ENCODE results near the gene PTPN18. TPM values are rescaled to one million over a fixed set of nuclear protein-coding genes. Genes with fewer than 3 reads are reported as not detected.

PTPN18 gene
- total and polyA plus RNA-seq, 2 experiments from 2014 or later = 27.6 to 36.3 TPM

GRCh38 chr2:130342020-130342532, 13.8 kb upstream of the PTPN18 start:
- peak; percentile 95 for DNase-seq (ENCODE audit: low read depth in 1 of 2, low spot score in 1 of 2)
- Histone ChIP-seq H3K4me3 (peak overlapping the region; percentile 55), H3K4me1 (ENCODE audit: low read depth) (peaks cover 10% of the 10 kb centered on the region), H3K9me3 (ENCODE audit: low read depth) (no peaks in the 10 kb centered on the region), H3K27me3 (no peaks in the 10 kb centered on the region), H3K36me3 (peaks cover 24% of the 10 kb centered on the region), H3K27ac (peak overlapping the region; percentile 71)
- no peak for TF ChIP-seq CTCF (IDR thresholded peaks at IDR 0.05; ENCODE audit: low read depth, low read length)

- DNase-seq (ENCODE audit: low read depth in 1 of 2, low spot score in 1 of 2) = peak; percentile 99 to 100
- H3K36me3 ChIP-seq = peaks cover 29% of the 10 kb centered on the region
- H3K9me3 ChIP-seq (ENCODE audit: low read depth) = no peaks in the 10 kb centered on the region
- no peaks in the 10 kb centered on the region for H3K27me3 ChIP-seq
- H3K4me1 ChIP-seq (ENCODE audit: low read depth) = peaks cover 8% of the 10 kb centered on the region
- H3K4me3 ChIP-seq = peak within 1 kb of the TSS; percentile 55
- TF ChIP-seq CTCF (IDR thresholded peaks at IDR 0.05; ENCODE audit: low read depth, low read length) = peak; percentile 43
- H3K27ac ChIP-seq = peak within 1 kb of the TSS; percentile 71
These were observed 13.2 kb upstream of the PTPN18 start, which contains the start of gene IMP4 for GRCh38 chr2:130342533-130343275. IMP4 (plus strand) TSS chr2:130342897; CDS start chr2:130342933, 36 bp downstream.

- H3K4me1 ChIP-seq (ENCODE audit: low read depth) = peaks cover 7% of the 10 kb centered on the region
- no peak for TF ChIP-seq CTCF (IDR thresholded peaks at IDR 0.05; ENCODE audit: low read depth, low read length)
- DNase-seq (ENCODE audit: low read depth in 1 of 2, low spot score in 1 of 2) = no peak
- no peak overlapping the region for H3K4me3 ChIP-seq
- H3K27ac ChIP-seq = no peak overlapping the region
- no peaks in the 10 kb centered on the region for H3K27me3 ChIP-seq
- H3K36me3 ChIP-seq = peaks cover 32% of the 10 kb centered on the region
- H3K9me3 ChIP-seq (ENCODE audit: low read depth) = no peaks in the 10 kb centered on the region
These were observed 11.3 kb upstream of the PTPN18 start for GRCh38 chr2:130344578-130344977.

GRCh38 chr2:130345091-130345490, 10.8 kb upstream of the PTPN18 start:
- no peak for TF ChIP-seq CTCF (IDR thresholded peaks at IDR 0.05; ENCODE audit: low read depth, low read length)
- Histone ChIP-seq H3K27ac (no peak overlapping the region), H3K4me3 (no peak overlapping the region), H3K4me1 (ENCODE audit: low read depth) (peaks cover 7% of the 10 kb centered on the region), H3K27me3 (no peaks in the 10 kb centered on the region), H3K36me3 (peaks cover 32% of the 10 kb centered on the region), H3K9me3 (ENCODE audit: low read depth) (no peaks in the 10 kb centered on the region)
- no peak for DNase-seq (ENCODE audit: low read depth in 1 of 2, low spot score in 1 of 2)

GRCh38 chr2:130345611-130346010, 10.2 kb upstream of the PTPN18 start:
- TF ChIP-seq CTCF (IDR thresholded peaks at IDR 0.05; ENCODE audit: low read depth, low read length) = no peak
- H3K9me3 ChIP-seq (ENCODE audit: low read depth) = no peaks in the 10 kb centered on the region
- H3K36me3 ChIP-seq = peaks cover 32% of the 10 kb centered on the region

More at GRCh38 chr2:130345611-130346010, 10.2 kb upstream of the PTPN18 start:
- H3K4me1 ChIP-seq (ENCODE audit: low read depth) = peaks cover 7% of the 10 kb centered on the region
- H3K4me3 ChIP-seq = no peak overlapping the region
- DNase-seq (ENCODE audit: low read depth in 1 of 2, low spot score in 1 of 2) = no peak
- H3K27me3 ChIP-seq = no peaks in the 10 kb centered on the region
- H3K27ac ChIP-seq = no peak overlapping the region
